Stomach smooth muscle (tissue), 2 donors: Measurements from ENCODE around the gene CASP4.
"Not testable (repeated sequence)": the region's sequence is repeated elsewhere in the genome, so short reads cannot be mapped to it uniquely, and the experiment has no call there.

Source experiments
- H3K27ac ChIP-seq: one replicate; pipeline ENCODE4 v1.7.0; 2013; ENCODE audit warnings: mild to moderate bottlenecking, low read length, inconsistent platforms
- H3K27me3 ChIP-seq, 2 donors: one replicate each; pipeline ENCODE4 v1.7.0; 2013; ENCODE audit warnings: low read length in 2 of 2; ENCODE audit not compliant: insufficient read depth in 2 of 2, control insufficient read depth in 1 of 2
- H3K36me3 ChIP-seq, 2 donors: one replicate each; pipeline ENCODE4 v1.7.0; 2013; ENCODE audit warnings: low read length in 2 of 2; ENCODE audit not compliant: control insufficient read depth in 2 of 2, insufficient read depth in 2 of 2
- H3K4me1 ChIP-seq: one replicate; pipeline ENCODE4 v1.7.0; 2013; ENCODE audit warnings: low read length; ENCODE audit not compliant: control insufficient read depth, insufficient read depth
- H3K4me3 ChIP-seq, 2 donors: one replicate each; pipeline ENCODE4 v1.7.0; 2013; ENCODE audit warnings: low read length in 2 of 2
- H3K9ac ChIP-seq, 2 donors: one replicate each; pipeline ENCODE4 v1.7.0; 2013; ENCODE audit warnings: low read length in 2 of 2, mild to moderate bottlenecking in 1 of 2
- H3K9me3 ChIP-seq, 2 donors: one replicate each; pipeline ENCODE4 v1.7.0; 2013; ENCODE audit warnings: low read length in 2 of 2; ENCODE audit not compliant: control insufficient read depth in 2 of 2
- donor health status: healthy.
- donor health status: Pancreatic carcinoma.

The CASP4 gene

GRCh38 chr11:104991994-104992393 lies 23.6 kb upstream of the CASP4 start:
- no peak overlapping the region for H3K27ac ChIP-seq
- H3K4me3 ChIP-seq, result no peak overlapping the region
- H3K36me3 ChIP-seq, result no peaks in the 10 kb centered on the region
- peaks cover 0 to under 1% of the 10 kb centered on the region in 2 donors for H3K9me3 ChIP-seq
- H3K9ac ChIP-seq, result no peak overlapping the region
- H3K4me1 ChIP-seq, result no peaks in the 10 kb centered on the region
- no peaks in the 10 kb centered on the region for H3K27me3 ChIP-seq

GRCh38 chr11:104984808-104985207 lies 16.4 kb upstream of the CASP4 start:
- H3K9ac ChIP-seq, result no peak overlapping the region
- no peaks in the 10 kb centered on the region for H3K27me3 ChIP-seq
- H3K27ac ChIP-seq, result no peak overlapping the region

GRCh38 chr11:104979839-104980238 lies 11.5 kb upstream of the CASP4 start:
- H3K9ac ChIP-seq, result no peak overlapping the region
- H3K4me1 ChIP-seq, result no peaks in the 10 kb centered on the region
- H3K4me3 ChIP-seq, result no peak overlapping the region
- no peaks in the 10 kb centered on the region for H3K27me3 ChIP-seq
- no peaks in the 10 kb centered on the region for H3K9me3 ChIP-seq
- no peak overlapping the region for H3K27ac ChIP-seq
- H3K36me3 ChIP-seq, result no peaks in the 10 kb centered on the region

More at GRCh38 chr11:104984808-104985207, 16.4 kb upstream of the CASP4 start:
- Histone ChIP-seq H3K36me3 (no peaks in the 10 kb centered on the region), H3K9me3 (peaks cover 0 to 5% of the 10 kb centered on the region in 2 donors), H3K4me3 (no peak overlapping the region), H3K4me1 (no peaks in the 10 kb centered on the region)

GRCh38 chr11:104973616-104974015 lies 5.2 kb upstream of the CASP4 start:
- no peaks in the 10 kb centered on the region for H3K27me3 ChIP-seq
- no peaks in the 10 kb centered on the region for H3K36me3 ChIP-seq
- H3K4me3 ChIP-seq, result no peak overlapping the region
- no peaks in the 10 kb centered on the region for H3K9me3 ChIP-seq
- H3K9ac ChIP-seq, result no peak overlapping the region
- no peaks in the 10 kb centered on the region for H3K4me1 ChIP-seq
- H3K27ac ChIP-seq, result no peak overlapping the region

GRCh38 chr11:104972924-104973323 lies 4.5 kb upstream of the CASP4 start:
- H3K4me1 ChIP-seq, H3K27ac ChIP-seq, H3K36me3 ChIP-seq, H3K4me3 ChIP-seq, H3K27me3 ChIP-seq, H3K9me3 ChIP-seq, H3K9ac ChIP-seq: not testable (repeated sequence)

GRCh38 chr11:104970756-104971155 lies 2.4 kb upstream of the CASP4 start:
- H3K9me3 ChIP-seq, result no peaks in the 10 kb centered on the region

GRCh38 chr11:104968856-104969776 lies 742 bp upstream of the CASP4 start:
- Histone ChIP-seq H3K4me3 (peak overlapping the region; percentile 65 to 80), H3K27ac (peak overlapping the region; percentile 59), H3K27me3 (no peaks in the 10 kb centered on the region), H3K4me1 (no peaks in the 10 kb centered on the region), H3K36me3 (no peaks in the 10 kb centered on the region), H3K9me3 (no peaks in the 10 kb centered on the region), H3K9ac (peak overlapping the region; percentile 66 to 84)

More at GRCh38 chr11:104970756-104971155, 2.4 kb upstream of the CASP4 start:
- Histone ChIP-seq H3K4me1 (no peaks in the 10 kb centered on the region), H3K27ac (no peak overlapping the region), H3K36me3 (no peaks in the 10 kb centered on the region), H3K4me3 (no peak overlapping the region), H3K27me3 (no peaks in the 10 kb centered on the region), H3K9ac (no peak overlapping the region)

- Histone ChIP-seq H3K4me3 (peak overlapping the region; percentile 65 to 80), H3K9ac (peak overlapping the region; percentile 66 to 84), H3K9me3 (no peaks in the 10 kb centered on the region), H3K4me1 (no peaks in the 10 kb centered on the region), H3K27me3 (no peaks in the 10 kb centered on the region), H3K36me3 (no peaks in the 10 kb centered on the region), H3K27ac (peak overlapping the region; percentile 59)
Measured at GRCh38 chr11:104967534-104968354, 630 bp downstream of the CASP4 start.

- Histone ChIP-seq H3K27me3 (no peaks in the 10 kb centered on the region), H3K27ac (no peak overlapping the region), H3K36me3 (no peaks in the 10 kb centered on the region), H3K9me3 (no peaks in the 10 kb centered on the region), H3K9ac (no peak overlapping the region), H3K4me3 (no peak overlapping the region), H3K4me1 (no peaks in the 10 kb centered on the region)
Measured at GRCh38 chr11:104965735-104966134, 2.6 kb downstream of the CASP4 start.

- Histone ChIP-seq H3K9me3 (no peaks in the 10 kb centered on the region), H3K36me3 (no peaks in the 10 kb centered on the region), H3K4me3 (no peak overlapping the region), H3K27me3 (no peaks in the 10 kb centered on the region), H3K9ac (no peak overlapping the region), H3K27ac (no peak overlapping the region), H3K4me1 (no peaks in the 10 kb centered on the region)
Measured at GRCh38 chr11:104964247-104964646, 4.1 kb downstream of the CASP4 start.
